T-cell (primary cell): ENCODE measurements around the gene NUDT14. TPM values are rescaled to one million over a fixed set of nuclear protein-coding genes. Genes with fewer than 3 reads are reported as not detected.

ENCODE experiments used
- ATAC-seq, 4 experiments: fragments of 200-7000 bp in 3 of 4; fragments of 150-1000 bp in 1 of 4; cut with Tn5 transposase; replicated peaks in 1 of 4; 1 replicate in 3 of 4; 2 replicates in 1 of 4; pipeline ENCODE4 v1.10.0; 2021; ENCODE audit warnings: moderate library complexity in 3 of 4, mild to moderate bottlenecking in 2 of 4, moderate number of reproducible peaks in 1 of 4
- CTCF ChIA-PET, 2 donors: fragments of 300-600 bp; sonication (Branson Sonifier 250); formaldehyde crosslinking; loops; one replicate each; lab custom pipeline; 2022; ENCODE audit warnings: antibody characterized with exemption in 2 of 2; lab: Charles Lee
- POLR2A ChIA-PET, 2 donors: fragments of 300-600 bp; sonication (Branson Sonifier 250); formaldehyde crosslinking; loops; one replicate each; lab custom pipeline; 2022; ENCODE audit warnings: antibody characterized with exemption in 2 of 2; lab: Charles Lee
- DNase-seq, 35 experiments: peaks; one replicate each; pipeline versions ENCODE4 v3.0.0 to v3.0.0-alpha.2; 2013 to 2023
- H3K27ac ChIP-seq: one replicate; pipeline ENCODE4 v1.5.1; 2013; ENCODE audit warnings: low read length
- H3K27me3 ChIP-seq, 2 experiments: replicated peaks in 1 of 2; 1 replicate in 1 of 2; 2 replicates in 1 of 2; pipeline versions ENCODE4 v1.6.1 to v1.7.0; 2013; ENCODE audit warnings: low read length in 1 of 2, mixed read lengths in 1 of 2; ENCODE audit not compliant: control insufficient read depth in 2 of 2, insufficient read depth in 2 of 2; ENCODE audit errors: extremely low read depth in 1 of 2
- H3K36me3 ChIP-seq, 2 donors: 1 replicate in 1 of 2; 2 replicates in 1 of 2; pipeline versions ENCODE4 v1.6.1 to v1.7.0; 2013; ENCODE audit warnings: low read length in 1 of 2; ENCODE audit not compliant: control insufficient read depth in 2 of 2, insufficient read depth in 1 of 2; ENCODE audit errors: extremely low read depth in 1 of 2
- H3K4me1 ChIP-seq, 2 experiments: 1 replicate in 1 of 2; 2 replicates in 1 of 2; pipeline versions ENCODE4 v1.6.1 to v1.7.0; 2013; ENCODE audit warnings: low read length in 2 of 2, mixed read lengths in 1 of 2; ENCODE audit not compliant: insufficient read depth in 2 of 2, control insufficient read depth in 1 of 2; ENCODE audit errors: extremely low read depth in 1 of 2
- H3K4me3 ChIP-seq, 2 donors: 1 replicate in 1 of 2; 2 replicates in 1 of 2; pipeline versions ENCODE4 v1.5.1 to v1.7.0; 2013; ENCODE audit warnings: mild to moderate bottlenecking in 2 of 2, low read length in 1 of 2, moderate library complexity in 1 of 2; ENCODE audit not compliant: control insufficient read depth in 1 of 2; ENCODE audit errors: extremely low read depth in 1 of 2
- H3K9me3 ChIP-seq: 2 replicates; pipeline ENCODE4 v1.7.0; 2013
- H3K27ac Mint-ChIP-seq, 2 donors: one replicate each; pipeline ENCODE4 v1.8.0; 2020 to 2021; ENCODE audit warnings: mild to moderate bottlenecking in 2 of 2, mixed read lengths in 2 of 2
- H3K27me3 Mint-ChIP-seq, 2 donors: one replicate each; pipeline ENCODE4 v1.8.0; 2021 to 2022; ENCODE audit warnings: mixed read lengths in 2 of 2
- H3K36me3 Mint-ChIP-seq: one replicate; pipeline ENCODE4 v1.8.0; 2021; ENCODE audit warnings: mixed read lengths
- H3K4me1 Mint-ChIP-seq, 3 donors: one replicate each; pipeline ENCODE4 v1.8.0; 2020 to 2022; ENCODE audit warnings: mixed read lengths in 3 of 3, mild to moderate bottlenecking in 1 of 3
- H3K4me3 Mint-ChIP-seq, 3 donors: one replicate each; pipeline ENCODE4 v1.8.0; 2020 to 2022; ENCODE audit warnings: mild to moderate bottlenecking in 3 of 3, mixed read lengths in 3 of 3, moderate library complexity in 3 of 3
- H3K9me3 Mint-ChIP-seq, 3 donors: one replicate each; pipeline ENCODE4 v1.8.0; 2020 to 2022; ENCODE audit warnings: mixed read lengths in 3 of 3
- WGBS: methylation state at CpG from one replicate; pipeline ENCODE4 v1.1.5; 2013; ENCODE audit warnings: missing lambda C conversion rate; ENCODE audit not compliant: insufficient coverage; 5-methylcytosine and 5-hydroxymethylcytosine counted together
- total RNA-seq, 35 experiments: library from RNA in 6 of 35; stranded (reverse) in 6 of 35; fragments of 120-200 nt in 1 of 35; gene quantifications; one replicate each; pipeline versions ENCODE4 v1.2.1 to v1.2.4 and lab custom pipeline; 2013 to 2026

NUDT14 gene
- total RNA-seq, 5 donors from 2014 or later (not counting 1 experiment from before 2014, with no cell fraction given): 10.0 to 25.5 (median 20.2) TPM

DNA sequence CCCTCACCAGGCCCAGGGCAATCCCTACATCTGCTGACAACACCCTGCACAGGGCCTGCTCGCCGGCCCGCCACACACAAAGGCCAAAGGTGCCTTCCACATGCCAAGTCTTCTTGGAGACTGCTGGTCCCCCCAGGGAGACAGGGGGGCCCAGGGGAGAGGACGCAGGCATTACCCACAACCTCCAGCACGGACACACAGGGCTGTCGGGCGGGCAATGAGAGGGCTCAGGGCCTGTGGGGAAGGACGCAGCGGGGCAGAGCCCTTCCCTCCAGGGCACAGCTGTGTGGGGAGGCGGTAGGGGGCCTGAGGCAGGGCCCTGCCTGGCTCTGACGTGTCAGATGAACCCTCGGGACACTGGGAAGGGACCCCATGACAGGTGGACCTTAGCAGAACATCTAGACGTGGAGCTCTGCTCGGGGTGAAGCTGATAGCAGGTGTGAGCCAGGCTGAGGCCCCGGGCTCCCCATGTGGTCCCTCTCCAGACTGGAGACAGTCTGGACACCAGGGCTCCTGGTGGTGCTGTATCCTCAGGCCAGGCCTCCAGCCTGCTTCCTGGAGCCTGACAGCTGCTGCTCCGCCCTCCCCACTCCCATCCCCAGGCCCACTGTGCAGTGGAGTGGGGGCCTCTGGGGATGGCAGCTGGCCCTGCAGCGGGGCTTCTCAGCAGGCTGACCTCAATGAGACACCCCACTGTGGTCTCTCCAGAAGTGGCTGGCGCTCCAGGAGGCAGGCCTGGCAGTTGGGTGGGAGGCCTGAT is 31.6 kb upstream of the NUDT14 start:
- Histone ChIP-seq H3K36me3 (peaks cover 24 to 35% of the 10 kb centered on the region in 2 donors), H3K4me1 (no peaks in the 10 kb centered on the region), H3K4me3 (no peak overlapping the region), H3K9me3 (no peaks in the 10 kb centered on the region), H3K27me3 (no peaks in the 10 kb centered on the region), H3K27ac (no peak overlapping the region)
- POLR2A ChIA-PET: no interaction called here
- Mint-ChIP-seq H3K27ac (no peak overlapping the region), H3K4me1 (peaks cover 0 to 10% (median 0%) of the 10 kb centered on the region in 3 donors), H3K9me3 (no peaks in the 10 kb centered on the region), H3K4me3 (no peak overlapping the region), H3K36me3 (peaks cover 12% of the 10 kb centered on the region), H3K27me3 (no peaks in the 10 kb centered on the region)
- DNase-seq: no peak
- WGBS: 94% methylated on average over 9 of the region's 18 CpGs
- CTCF ChIA-PET: no interaction called here
- no peak for ATAC-seq

DNA sequence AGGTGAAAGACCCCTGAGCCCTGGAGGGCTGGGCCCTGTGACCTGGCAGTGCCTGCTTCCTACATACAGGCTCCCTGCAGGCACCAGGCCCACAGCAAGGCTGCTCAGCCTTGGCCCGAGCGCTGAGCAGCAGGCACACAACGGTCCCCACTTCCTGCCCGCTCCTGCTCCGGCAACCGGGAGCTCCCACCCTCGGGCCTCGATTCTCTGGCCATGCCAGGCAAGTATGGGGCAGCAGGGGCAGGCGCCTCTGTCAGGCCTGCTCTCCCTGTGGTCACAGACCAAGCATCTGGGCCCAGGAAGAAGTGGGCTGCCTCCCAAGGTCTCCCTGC is 30.6 kb upstream of the NUDT14 start:
- H3K27ac ChIP-seq: no peak overlapping the region
- Mint-ChIP-seq H3K27ac (no peak overlapping the region), H3K4me3 (no peak overlapping the region), H3K36me3 (peaks cover 12% of the 10 kb centered on the region), H3K27me3 (no peaks in the 10 kb centered on the region), H3K9me3 (no peaks in the 10 kb centered on the region), H3K4me1 (peaks cover 0 to 10% (median 0%) of the 10 kb centered on the region in 3 donors)
- no peak overlapping the region for H3K4me3 ChIP-seq
- 86% methylated on average over 9 of the region's 9 CpGs for WGBS
- ChIA-PET CTCF (no interaction called here), POLR2A (no interaction called here)
- H3K36me3 ChIP-seq: peaks cover 18 to 25% of the 10 kb centered on the region in 2 donors
- ATAC-seq: no peak
- H3K9me3 ChIP-seq: no peaks in the 10 kb centered on the region
- H3K27me3 ChIP-seq: no peaks in the 10 kb centered on the region
- DNase-seq: no peak
- H3K4me1 ChIP-seq: no peaks in the 10 kb centered on the region

DNA sequence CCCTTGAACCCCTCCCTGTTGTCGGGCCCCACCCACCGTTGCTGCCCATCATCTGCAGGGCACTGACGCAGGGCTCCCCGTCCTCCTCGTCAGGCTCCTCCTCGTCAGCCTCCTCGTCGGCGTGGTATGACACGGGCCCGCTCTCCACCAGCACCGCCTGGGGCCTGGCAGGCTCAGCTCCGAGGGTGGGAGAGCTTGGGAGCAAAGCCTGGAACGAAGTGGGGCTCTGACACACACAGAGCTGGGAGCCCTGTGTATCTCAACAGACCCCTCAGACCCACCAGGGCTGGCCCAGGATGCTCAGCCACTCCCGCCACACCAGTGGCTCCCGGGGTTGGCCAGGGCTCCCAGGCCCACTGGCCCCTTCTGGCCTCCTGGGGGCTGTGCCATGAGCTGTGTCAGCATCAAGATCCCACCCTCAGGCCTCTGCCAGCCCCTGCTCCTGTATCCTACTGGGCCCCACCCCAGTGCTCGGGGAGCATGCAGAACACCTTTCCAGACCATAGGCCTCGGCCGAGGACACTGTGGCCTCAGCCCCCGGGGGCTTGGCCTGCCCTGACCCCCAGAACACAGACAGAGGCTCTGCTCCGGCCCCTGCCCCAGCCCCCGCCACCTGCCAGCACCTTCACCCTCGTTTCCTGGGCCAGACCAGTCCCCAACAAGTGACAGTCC is 30.1 kb upstream of the NUDT14 start:
- no peak for DNase-seq
- H3K4me3 Mint-ChIP-seq: no peak overlapping the region
- CTCF ChIA-PET: no interaction called here

DNA sequence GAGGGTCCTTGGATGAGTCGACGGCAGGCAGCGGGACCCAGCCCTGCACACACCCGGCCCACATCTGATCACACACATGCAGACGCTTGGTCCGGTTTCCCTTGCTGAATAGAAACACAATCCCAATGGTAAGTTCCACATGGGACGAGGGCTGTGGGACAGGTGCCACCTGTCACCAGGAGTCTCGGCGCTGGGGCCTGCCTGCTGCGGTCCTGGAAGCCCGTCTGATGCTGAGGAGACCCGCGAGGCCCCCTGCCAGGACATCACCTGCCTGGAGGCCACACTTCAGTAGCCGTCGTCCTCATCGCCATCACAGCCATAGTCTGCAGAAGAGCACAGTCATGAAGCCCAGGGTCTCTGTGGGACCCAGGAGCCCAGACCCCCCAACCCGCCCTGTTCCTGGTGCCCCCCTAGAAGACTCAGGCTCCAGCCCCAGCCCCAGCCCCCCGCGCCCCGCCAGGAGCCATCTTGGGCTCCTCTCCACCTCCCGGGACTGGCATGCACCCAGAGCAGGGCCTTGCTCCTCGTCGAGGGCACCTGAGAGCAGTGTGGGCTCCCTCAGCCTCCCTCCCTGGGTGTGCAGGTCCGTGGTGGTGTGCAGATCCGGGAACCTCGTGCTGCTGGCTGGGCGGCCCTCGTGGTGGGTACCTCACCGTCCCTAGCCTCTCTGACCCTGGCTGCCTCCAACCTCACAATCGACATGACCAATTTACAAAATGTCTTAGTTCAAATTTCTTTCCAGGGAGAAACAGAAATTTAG is 29.3 kb upstream of the NUDT14 start:
- peaks cover 0 to 6% (median 0%) of the 10 kb centered on the region in 3 donors for H3K4me1 Mint-ChIP-seq
- H3K4me3 Mint-ChIP-seq: no peak overlapping the region
- H3K27ac Mint-ChIP-seq: no peak overlapping the region
- no peaks in the 10 kb centered on the region for H3K27me3 Mint-ChIP-seq
- ChIA-PET POLR2A (interaction anchor here (0.8 kb wide), 2 partner anchors 34 to 131 kb away, joined by 3 to 4 read pairs; no protein-coding TSS in a partner anchor), CTCF (no interaction called here)
- H3K27ac ChIP-seq: no peak overlapping the region
- no peak overlapping the region for H3K4me3 ChIP-seq
- peaks cover 0 to 2% of the 10 kb centered on the region in 2 experiments for H3K4me1 ChIP-seq
- 95% methylated on average over 17 of the region's 30 CpGs for WGBS
- H3K27me3 ChIP-seq: no peaks in the 10 kb centered on the region
- no peak for ATAC-seq
- no peaks in the 10 kb centered on the region for H3K9me3 Mint-ChIP-seq
- H3K36me3 ChIP-seq: peaks cover 17 to 20% of the 10 kb centered on the region in 2 donors
- no peak for DNase-seq
- H3K9me3 ChIP-seq: no peaks in the 10 kb centered on the region
- H3K36me3 Mint-ChIP-seq: peaks cover 9% of the 10 kb centered on the region

More for the DNA sequence above, 30.1 kb upstream of the NUDT14 start:
- Mint-ChIP-seq H3K27ac (no peak overlapping the region), H3K36me3 (peaks cover 12% of the 10 kb centered on the region), H3K9me3 (no peaks in the 10 kb centered on the region), H3K27me3 (no peaks in the 10 kb centered on the region), H3K4me1 (peaks cover 0 to 10% (median 0%) of the 10 kb centered on the region in 3 donors)
- ATAC-seq: no peak
- Histone ChIP-seq H3K4me1 (no peaks in the 10 kb centered on the region), H3K36me3 (peaks cover 17 to 20% of the 10 kb centered on the region in 2 donors), H3K27me3 (no peaks in the 10 kb centered on the region), H3K4me3 (no peak overlapping the region), H3K9me3 (no peaks in the 10 kb centered on the region), H3K27ac (no peak overlapping the region)
- POLR2A ChIA-PET: interaction anchor here (0.8 kb wide), 2 partner anchors 35 to 130 kb away, joined by 3 to 4 read pairs; no protein-coding TSS in a partner anchor
- WGBS: 93% methylated on average over 23 of the region's 23 CpGs

DNA sequence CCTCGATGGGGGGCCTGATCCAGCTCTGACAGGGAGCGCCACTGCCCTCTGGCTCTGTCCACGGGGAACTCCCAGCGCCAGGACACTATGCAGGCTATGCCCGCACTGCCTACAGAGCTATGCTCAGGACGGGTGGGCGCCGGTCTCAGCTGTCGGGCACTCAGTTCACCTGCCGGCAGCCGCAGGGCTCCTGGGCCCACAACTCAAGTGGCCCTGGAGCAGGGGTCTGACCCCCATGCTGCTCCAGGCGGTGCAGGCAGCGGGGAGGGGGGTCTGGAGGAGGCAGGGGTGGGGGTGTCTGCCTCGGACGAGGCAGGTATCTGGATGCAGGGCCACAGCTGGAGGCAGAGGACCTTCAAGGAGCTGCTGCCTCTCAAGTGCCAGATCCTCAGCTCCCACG is 28.5 kb upstream of the NUDT14 start:
- CTCF ChIA-PET: interaction anchor here in 1 of 2 donors (0.5 kb wide), 1 partner anchor 630 kb away, joined by 4 read pairs; no protein-coding TSS in a partner anchor
- Histone ChIP-seq H3K27ac (no peak overlapping the region), H3K4me3 (no peak overlapping the region), H3K27me3 (peaks cover 0 to 2% of the 10 kb centered on the region in 2 experiments), H3K4me1 (peaks cover 0 to 6% of the 10 kb centered on the region in 2 experiments), H3K36me3 (peaks cover 17 to 20% of the 10 kb centered on the region in 2 donors), H3K9me3 (no peaks in the 10 kb centered on the region)
- WGBS: 97% methylated on average over 13 of the region's 16 CpGs
- Mint-ChIP-seq H3K4me1 (peaks cover 0 to 5% (median 4%) of the 10 kb centered on the region in 3 donors), H3K27ac (no peak overlapping the region), H3K4me3 (no peak overlapping the region), H3K9me3 (no peaks in the 10 kb centered on the region), H3K36me3 (peaks cover 3% of the 10 kb centered on the region), H3K27me3 (no peaks in the 10 kb centered on the region)
- POLR2A ChIA-PET: no interaction called here
- ATAC-seq (no peak), DNase-seq (no peak)

DNA sequence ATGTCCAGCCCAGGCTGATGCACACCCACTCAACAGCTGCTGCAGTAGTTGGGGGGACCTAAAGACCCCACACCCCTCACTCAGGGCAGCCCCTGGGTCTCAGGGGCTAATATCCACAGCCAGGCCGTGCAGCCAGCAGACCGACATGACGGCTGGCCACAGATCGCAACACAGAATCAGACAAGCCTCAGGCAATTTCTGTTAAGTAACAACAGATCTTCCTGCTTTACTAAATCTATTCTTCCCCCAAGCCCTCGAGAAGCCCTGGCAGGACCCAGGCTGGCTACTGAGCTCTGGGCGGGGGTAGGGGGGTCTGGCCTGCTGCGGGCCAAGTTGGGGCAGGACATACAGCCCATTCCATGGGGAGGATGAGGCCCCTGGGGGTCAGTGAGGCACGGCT is 28.0 kb upstream of the NUDT14 start:
- peaks cover 3% of the 10 kb centered on the region for H3K36me3 Mint-ChIP-seq
- ChIA-PET CTCF (no interaction called here), POLR2A (no interaction called here)

More for the DNA sequence above, 28.0 kb upstream of the NUDT14 start:
- no peak overlapping the region for H3K4me3 ChIP-seq
- Mint-ChIP-seq H3K27me3 (no peaks in the 10 kb centered on the region), H3K27ac (no peak overlapping the region), H3K4me3 (no peak overlapping the region), H3K4me1 (peaks cover 0 to 8% (median 5%) of the 10 kb centered on the region in 3 donors), H3K9me3 (no peaks in the 10 kb centered on the region)
- peaks cover 16 to 19% of the 10 kb centered on the region in 2 donors for H3K36me3 ChIP-seq
- no peak overlapping the region for H3K27ac ChIP-seq
- ATAC-seq (no peak), DNase-seq (no peak)
- peaks cover 0 to 2% of the 10 kb centered on the region in 2 experiments for H3K27me3 ChIP-seq
- WGBS: 93% methylated on average over 5 of the region's 8 CpGs
- peaks cover 0 to 7% of the 10 kb centered on the region in 2 experiments for H3K4me1 ChIP-seq
- H3K9me3 ChIP-seq: no peaks in the 10 kb centered on the region
